AG09319 (cell line): ENCODE results near the gene FOXP1.

Experiments
- DNase-seq: peaks from one replicate; pipeline ENCODE4 v3.0.0-alpha.2; 2010; ENCODE audit warnings: low read depth; ENCODE audit errors: extremely low read depth
- TF ChIP-seq, protein P1 (sequence below): IDR thresholded peaks from 2 replicates; pipeline ENCODE4 v1.5.1; 2011; ENCODE audit warnings: low read depth, mild to moderate bottlenecking, inconsistent platforms, low read length, moderate library complexity

The FOXP1 gene

GRCh38 chr3:71037775-71038174, 545.8 kb downstream of the FOXP1 start:
- DNase-seq: no peak
- TF ChIP-seq, protein P1, sequence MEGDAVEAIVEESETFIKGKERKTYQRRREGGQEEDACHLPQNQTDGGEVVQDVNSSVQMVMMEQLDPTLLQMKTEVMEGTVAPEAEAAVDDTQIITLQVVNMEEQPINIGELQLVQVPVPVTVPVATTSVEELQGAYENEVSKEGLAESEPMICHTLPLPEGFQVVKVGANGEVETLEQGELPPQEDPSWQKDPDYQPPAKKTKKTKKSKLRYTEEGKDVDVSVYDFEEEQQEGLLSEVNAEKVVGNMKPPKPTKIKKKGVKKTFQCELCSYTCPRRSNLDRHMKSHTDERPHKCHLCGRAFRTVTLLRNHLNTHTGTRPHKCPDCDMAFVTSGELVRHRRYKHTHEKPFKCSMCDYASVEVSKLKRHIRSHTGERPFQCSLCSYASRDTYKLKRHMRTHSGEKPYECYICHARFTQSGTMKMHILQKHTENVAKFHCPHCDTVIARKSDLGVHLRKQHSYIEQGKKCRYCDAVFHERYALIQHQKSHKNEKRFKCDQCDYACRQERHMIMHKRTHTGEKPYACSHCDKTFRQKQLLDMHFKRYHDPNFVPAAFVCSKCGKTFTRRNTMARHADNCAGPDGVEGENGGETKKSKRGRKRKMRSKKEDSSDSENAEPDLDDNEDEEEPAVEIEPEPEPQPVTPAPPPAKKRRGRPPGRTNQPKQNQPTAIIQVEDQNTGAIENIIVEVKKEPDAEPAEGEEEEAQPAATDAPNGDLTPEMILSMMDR: no peak

DNA sequence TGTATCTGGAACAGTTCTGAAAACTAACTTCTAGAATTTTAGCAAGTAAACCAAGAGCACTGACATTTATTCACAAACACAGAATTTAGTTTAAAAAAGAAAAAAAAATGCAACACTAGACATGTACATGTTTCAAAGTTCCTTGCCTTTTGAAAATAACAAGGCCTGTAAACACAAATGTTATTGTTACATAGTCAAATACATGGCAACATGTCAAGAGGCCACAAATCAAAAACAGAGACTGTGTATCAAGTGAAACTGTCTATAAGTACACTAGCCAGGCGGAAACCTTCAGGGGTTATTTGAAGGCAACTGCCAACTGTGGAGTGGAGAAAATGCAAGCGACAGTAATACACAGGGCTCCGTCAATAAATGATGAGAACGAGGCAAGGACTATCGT, 547.6 kb downstream of the FOXP1 start:
- TF ChIP-seq, protein P1: no peak
- DNase-seq: peak; percentile 28

GRCh38 chr3:71035314-71035713, 548.2 kb downstream of the FOXP1 start:
- no peak for DNase-seq
- TF ChIP-seq, protein P1: no peak

DNA sequence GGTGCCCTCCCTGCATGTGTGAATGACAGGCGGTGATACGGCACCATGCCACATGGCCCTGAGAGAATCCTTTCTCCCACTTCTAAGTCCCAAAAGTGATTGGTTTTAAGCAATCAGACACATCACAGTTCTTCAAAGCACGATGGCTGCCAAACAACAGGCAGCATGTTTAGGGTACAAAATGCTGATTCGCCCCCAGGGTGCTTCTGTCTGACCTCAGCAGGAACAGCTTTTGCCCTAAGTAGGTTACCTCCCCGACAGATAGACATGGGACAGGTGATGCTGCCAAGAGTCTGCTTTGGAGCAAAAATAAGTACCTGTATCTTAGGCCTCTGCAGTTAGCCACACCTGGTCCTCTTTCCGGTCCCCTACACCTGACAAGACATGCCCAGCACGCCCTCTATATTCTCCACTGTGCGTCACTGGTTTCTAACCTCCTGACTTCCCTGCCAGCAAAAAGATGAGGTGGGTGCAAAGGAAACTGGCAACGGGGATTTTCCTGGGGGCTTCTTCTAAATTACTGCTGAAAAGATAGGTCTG, 549.8 kb downstream of the FOXP1 start:
- DNase-seq: no peak
- TF ChIP-seq, protein P1: no peak

GRCh38 chr3:71031914-71032521, 551.5 kb downstream of the FOXP1 start:
- DNase-seq: no peak
- TF ChIP-seq, protein P1: no peak

DNA sequence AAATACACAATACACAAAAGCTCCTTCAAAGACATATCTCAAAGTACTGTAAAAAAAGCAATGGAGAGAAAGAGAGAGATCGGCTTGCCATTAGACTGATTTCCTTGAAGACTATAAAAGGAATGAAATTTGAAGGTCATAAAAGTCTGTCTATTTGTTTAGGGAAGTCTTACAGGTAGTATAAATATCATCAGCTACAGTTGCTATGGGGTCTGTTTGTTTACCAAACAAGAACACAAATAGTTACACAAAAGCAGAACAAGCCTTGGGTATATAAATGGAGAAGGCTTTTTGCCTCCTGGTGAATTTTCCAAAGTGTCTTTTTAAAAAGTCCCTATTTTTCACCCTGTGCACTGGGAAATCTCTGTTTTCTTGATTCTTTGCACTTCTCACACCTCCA, 552.3 kb downstream of the FOXP1 start:
- TF ChIP-seq, protein P1: no peak
- no peak for DNase-seq

DNA sequence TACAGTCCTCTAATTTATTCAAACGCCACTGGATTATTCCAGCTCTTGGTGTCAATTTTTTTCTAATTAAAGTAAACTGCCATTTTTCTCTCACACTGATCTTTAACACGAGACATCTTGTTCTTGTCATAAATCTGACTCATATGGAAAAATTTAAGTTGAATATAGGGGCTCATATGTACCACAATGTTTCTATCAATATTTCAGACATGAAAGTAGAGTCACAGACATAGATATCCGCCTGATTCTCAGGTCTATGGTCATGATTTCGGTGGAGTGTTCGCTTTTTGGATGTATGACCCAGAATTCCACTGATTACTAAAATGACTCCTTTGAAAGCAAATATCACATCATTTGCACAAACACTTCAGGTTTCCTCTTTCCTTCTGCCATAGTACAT, 552.8 kb downstream of the FOXP1 start:
- TF ChIP-seq, protein P1: no peak
- no peak for DNase-seq
